Upper lobe of right lung (tissue), 1 donor: ENCODE results near the gene ABCC11. TPM values are rescaled to one million over a fixed set of nuclear protein-coding genes. Genes with fewer than 3 reads are reported as not detected.
A peak's percentile ranks its signal among the peaks of the same experiment; 100 is the strongest.

Experiments
- ATAC-seq: fragments of 200-7000 bp; cut with Tn5 transposase; one replicate; pipeline ENCODE4 v1.9.1; 2020; ENCODE audit warnings: mild to moderate bottlenecking, moderate library complexity
- DNase-seq: peaks from one replicate; pipeline ENCODE4 v3.0.0-alpha.2; 2020
- H3K27ac ChIP-seq: fragments of 200-600 bp; one replicate; pipeline ENCODE4 v1.8.0; 2022
- H3K27me3 ChIP-seq: fragments of 200-600 bp; one replicate; pipeline ENCODE4 v1.8.0; 2022; ENCODE audit warnings: mild to moderate bottlenecking
- H3K36me3 ChIP-seq: fragments of 200-600 bp; one replicate; pipeline ENCODE4 v1.8.0; 2022
- H3K4me1 ChIP-seq: fragments of 200-600 bp; one replicate; pipeline ENCODE4 v1.8.0; 2022
- H3K4me3 ChIP-seq: fragments of 200-600 bp; one replicate; pipeline ENCODE4 v1.8.0; 2022; ENCODE audit warnings: mild to moderate bottlenecking
- H3K9me3 ChIP-seq: fragments of 200-600 bp; one replicate; pipeline ENCODE4 v1.8.0; 2022
- intact Hi-C: fragments of 100-400 bp; cut with DNase I; formaldehyde crosslinking; loops from one replicate; pipeline ENCODE4 v1.11.0; 2022
- total RNA-seq: library from RNA; stranded (reverse); fragmentation: NEBNext Ultra II Directional; extraction: Animal tissue kit (Norgen Biotek cat#: 25700); gene quantifications from one replicate; pipeline ENCODE4 v1.2.1, GENCODE V29; 2021
- TF ChIP-seq, protein P1 (sequence below): fragments of 200-600 bp; IDR thresholded peaks from one replicate; pipeline ENCODE4 v1.8.0; 2022; ENCODE audit warnings: antibody characterized with exemption
- donor health status: DM: no; HTN: yes; CAD: no; lungs with severe emphysema.

Gene ABCC11
- total RNA-seq, 1 donor from 2014 or later = not detected

DNA sequence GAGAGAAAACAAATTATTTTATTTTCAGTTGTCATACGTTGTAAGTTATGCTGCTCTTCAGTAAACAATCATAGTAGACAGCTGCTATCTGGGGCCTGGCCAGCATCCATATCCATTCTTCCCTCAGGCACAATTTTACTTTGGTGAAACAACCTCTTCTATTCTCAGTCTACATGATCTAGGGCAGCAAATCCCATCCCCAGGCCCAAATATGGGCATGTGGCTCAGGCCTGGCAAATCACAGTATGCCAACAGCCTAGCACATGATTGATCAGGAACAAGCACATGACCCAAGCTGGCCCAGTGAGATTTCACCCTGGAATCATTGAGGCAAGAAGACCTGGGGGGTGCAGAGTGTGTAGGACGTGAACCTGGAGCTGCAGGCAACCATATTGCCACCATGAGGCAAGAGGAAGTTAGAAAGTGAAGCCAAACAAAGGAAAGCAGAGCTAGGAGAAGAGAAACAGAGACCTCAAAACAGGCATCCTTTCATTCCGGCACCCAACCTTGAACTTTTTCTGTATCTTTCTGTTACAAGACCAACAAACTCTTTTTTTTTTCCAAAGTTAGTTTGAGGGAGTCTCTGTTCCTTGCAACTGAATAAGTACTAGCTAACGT, 81.3 kb downstream of the ABCC11 start:
- H3K27me3 ChIP-seq = no peaks in the 10 kb centered on the region
- ATAC-seq (no peak), DNase-seq (no peak)
- intact Hi-C loops = loop anchor here (10.0 kb wide), 1 partner anchor 1021 kb away; the partner anchor contains the start of gene NETO2
- H3K4me1 ChIP-seq = peaks cover 12% of the 10 kb centered on the region
- H3K27ac ChIP-seq = no peak overlapping the region
- TF ChIP-seq, protein P1, sequence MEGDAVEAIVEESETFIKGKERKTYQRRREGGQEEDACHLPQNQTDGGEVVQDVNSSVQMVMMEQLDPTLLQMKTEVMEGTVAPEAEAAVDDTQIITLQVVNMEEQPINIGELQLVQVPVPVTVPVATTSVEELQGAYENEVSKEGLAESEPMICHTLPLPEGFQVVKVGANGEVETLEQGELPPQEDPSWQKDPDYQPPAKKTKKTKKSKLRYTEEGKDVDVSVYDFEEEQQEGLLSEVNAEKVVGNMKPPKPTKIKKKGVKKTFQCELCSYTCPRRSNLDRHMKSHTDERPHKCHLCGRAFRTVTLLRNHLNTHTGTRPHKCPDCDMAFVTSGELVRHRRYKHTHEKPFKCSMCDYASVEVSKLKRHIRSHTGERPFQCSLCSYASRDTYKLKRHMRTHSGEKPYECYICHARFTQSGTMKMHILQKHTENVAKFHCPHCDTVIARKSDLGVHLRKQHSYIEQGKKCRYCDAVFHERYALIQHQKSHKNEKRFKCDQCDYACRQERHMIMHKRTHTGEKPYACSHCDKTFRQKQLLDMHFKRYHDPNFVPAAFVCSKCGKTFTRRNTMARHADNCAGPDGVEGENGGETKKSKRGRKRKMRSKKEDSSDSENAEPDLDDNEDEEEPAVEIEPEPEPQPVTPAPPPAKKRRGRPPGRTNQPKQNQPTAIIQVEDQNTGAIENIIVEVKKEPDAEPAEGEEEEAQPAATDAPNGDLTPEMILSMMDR = no peak
- no peaks in the 10 kb centered on the region for H3K36me3 ChIP-seq
- H3K9me3 ChIP-seq = no peaks in the 10 kb centered on the region
- H3K4me3 ChIP-seq = no peak overlapping the region

DNA sequence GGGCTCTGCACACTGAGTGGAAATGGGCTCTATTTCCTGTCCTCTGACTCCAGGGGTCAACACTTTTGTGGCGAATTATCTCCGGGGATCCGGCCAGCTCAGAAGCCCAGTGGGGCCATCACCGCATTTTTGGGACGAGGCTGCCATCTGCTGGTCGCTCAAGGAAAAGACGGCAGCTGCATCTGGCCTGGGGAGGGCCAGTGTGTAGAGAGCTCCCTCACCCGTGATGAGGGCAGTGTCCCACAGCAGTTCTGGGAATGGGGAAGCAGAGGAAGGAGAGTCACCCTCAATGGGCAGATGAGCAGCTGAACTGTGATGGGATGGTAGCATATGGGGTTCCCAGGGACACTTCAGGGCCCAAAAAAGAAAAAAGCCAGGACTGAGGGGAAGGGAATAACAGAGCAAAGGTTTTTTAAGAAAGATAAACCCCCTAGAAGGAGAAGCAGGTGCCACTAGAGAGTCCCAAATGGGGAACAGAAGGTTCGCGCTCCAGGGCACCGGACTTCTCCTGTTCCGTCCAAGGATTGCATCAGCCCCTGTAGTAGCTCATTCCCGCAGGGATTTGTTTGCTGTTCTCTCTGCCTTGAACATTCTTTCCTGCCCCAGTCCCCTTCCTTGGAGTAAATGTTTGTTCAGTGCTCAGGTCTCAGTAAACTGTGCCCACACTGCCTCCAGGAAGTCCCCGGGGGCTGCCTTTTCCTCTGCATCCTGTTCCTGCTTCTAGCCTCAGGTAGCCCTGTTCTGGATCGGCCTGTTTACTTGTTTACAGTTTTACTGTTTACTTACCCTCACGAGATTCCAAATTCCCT, 82.2 kb downstream of the ABCC11 start:
- H3K36me3 ChIP-seq = no peaks in the 10 kb centered on the region
- DNase-seq (peak; percentile 86), ATAC-seq (peak; percentile 97)
- peaks cover 12% of the 10 kb centered on the region for H3K4me1 ChIP-seq
- TF ChIP-seq, protein P1 = peak; percentile 89
- intact Hi-C loops = loop anchor here (10.0 kb wide), 1 partner anchor 1020 kb away; the partner anchor contains the start of gene NETO2
- H3K9me3 ChIP-seq = no peaks in the 10 kb centered on the region
- no peak overlapping the region for H3K4me3 ChIP-seq
- peak overlapping the region; percentile 39 for H3K27ac ChIP-seq
- H3K27me3 ChIP-seq = no peaks in the 10 kb centered on the region

DNA sequence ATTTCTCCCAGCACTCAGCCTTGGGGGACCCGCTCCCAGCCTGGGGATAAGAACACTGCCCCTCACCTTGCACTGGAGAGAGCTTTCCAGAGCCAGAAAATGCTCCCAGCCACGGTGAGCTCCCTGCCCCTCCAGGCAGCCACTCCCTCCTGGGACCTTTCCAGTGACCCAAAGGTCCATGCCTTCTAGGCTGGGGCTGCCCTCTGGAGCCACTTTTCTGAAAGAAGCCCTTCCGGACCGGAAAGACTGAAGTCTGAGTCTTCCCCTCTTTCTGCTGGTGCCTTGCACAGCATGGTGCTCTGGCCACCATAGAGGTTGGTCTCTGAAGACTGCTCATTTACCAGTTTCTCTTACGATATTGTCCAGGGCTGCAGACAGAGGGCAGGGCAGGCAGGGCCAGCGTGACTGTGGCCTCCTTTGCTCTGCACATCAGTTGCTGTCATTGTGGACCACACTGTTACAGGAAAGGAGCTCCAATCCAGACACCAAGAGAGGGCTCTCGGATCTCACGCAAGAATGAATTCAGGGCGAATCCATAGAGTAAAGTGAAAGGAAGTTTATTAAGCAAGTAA, 84.4 kb downstream of the ABCC11 start:
- no peak for DNase-seq
- TF ChIP-seq, protein P1 = no peak
- no peak overlapping the region for H3K4me3 ChIP-seq
- H3K9me3 ChIP-seq = no peaks in the 10 kb centered on the region
- ATAC-seq = no peak
- H3K27ac ChIP-seq = no peak overlapping the region
- no peaks in the 10 kb centered on the region for H3K36me3 ChIP-seq
- intact Hi-C loops = loop anchor here (10.0 kb wide), 1 partner anchor 1018 kb away; the partner anchor contains the start of gene NETO2
- H3K27me3 ChIP-seq = no peaks in the 10 kb centered on the region
- peaks cover 12% of the 10 kb centered on the region for H3K4me1 ChIP-seq

- H3K27ac ChIP-seq = no peak overlapping the region
- H3K36me3 ChIP-seq = no peaks in the 10 kb centered on the region
- peaks cover 12% of the 10 kb centered on the region for H3K4me1 ChIP-seq
- no peak for DNase-seq
- no peak overlapping the region for H3K4me3 ChIP-seq
- intact Hi-C loops = loop anchor here (10.0 kb wide), 1 partner anchor 1017 kb away; the partner anchor contains the start of gene NETO2
- H3K9me3 ChIP-seq = no peaks in the 10 kb centered on the region
- TF ChIP-seq, protein P1 = no peak
- no peak for ATAC-seq
- no peaks in the 10 kb centered on the region for H3K27me3 ChIP-seq
These were observed 85.4 kb downstream of the ABCC11 start for GRCh38 chr16:48161906-48162305.

- TF ChIP-seq, protein P1 = no peak
- Histone ChIP-seq H3K4me1 (peaks cover 9% of the 10 kb centered on the region), H3K36me3 (no peaks in the 10 kb centered on the region), H3K9me3 (no peaks in the 10 kb centered on the region), H3K4me3 (no peak overlapping the region), H3K27ac (no peak overlapping the region), H3K27me3 (no peaks in the 10 kb centered on the region)
- intact Hi-C loops = loop anchor here (10.0 kb wide), 1 partner anchor 1016 kb away; the partner anchor contains the start of gene NETO2
- DNase-seq = no peak
- no peak for ATAC-seq
These were observed 86.8 kb downstream of the ABCC11 start for GRCh38 chr16:48160575-48160974.
